Spinal cord (tissue), 10 donors: ENCODE measurements around the gene KIRREL3. TPM values are rescaled to one million over a fixed set of nuclear protein-coding genes. Genes with fewer than 3 reads are reported as not detected.

Source experiments
- DNase-seq, 6 donors: peaks; one replicate each; pipeline versions ENCODE4 v3.0.0 to v3.0.0-alpha.2; 2013 to 2015; ENCODE audit warnings: low spot score in 6 of 6, low read depth in 4 of 6
- H3K27ac ChIP-seq: one replicate; pipeline ENCODE4 v1.5.1; 2013; ENCODE audit warnings: low read depth, low read length, control low read depth
- H3K27me3 ChIP-seq: one replicate; pipeline ENCODE4 v1.6.1; 2013; ENCODE audit warnings: low read length; ENCODE audit not compliant: control insufficient read depth, insufficient read depth
- H3K36me3 ChIP-seq: one replicate; pipeline ENCODE4 v1.6.1; 2013; ENCODE audit warnings: low read length; ENCODE audit not compliant: control insufficient read depth, insufficient read depth
- H3K4me1 ChIP-seq: one replicate; pipeline ENCODE4 v1.6.1; 2013; ENCODE audit warnings: low read length; ENCODE audit not compliant: control insufficient read depth, insufficient read depth
- H3K4me3 ChIP-seq: one replicate; pipeline ENCODE4 v1.5.1; 2013; ENCODE audit warnings: low read depth, low read length, control low read depth
- H3K9me3 ChIP-seq: one replicate; pipeline ENCODE4 v1.6.1; 2013; ENCODE audit warnings: low read length; ENCODE audit not compliant: control insufficient read depth, insufficient read depth
- WGBS: methylation state at CpG from one replicate; pipeline ENCODE4 v1.1.5; 2013; ENCODE audit warnings: missing lambda C conversion rate; ENCODE audit not compliant: insufficient coverage; 5-methylcytosine and 5-hydroxymethylcytosine counted together
- polyA plus RNA-seq, 2 donors: library from polyadenylated mRNA; unstranded; fragments of 120-200 nt; gene quantifications; one replicate each; pipeline ENCODE4 v1.2.1, GENCODE V29; 2013; ENCODE audit not compliant: insufficient read length in 2 of 2
- total RNA-seq, 2 donors: library from RNA; depleted of rRNA in 1 of 2; stranded (reverse); fragments of 120-200 nt in 1 of 2; fragments of >200 nt in 1 of 2; gene quantifications; one replicate each; pipeline versions ENCODE4 v1.2.3 to v1.2.4, GENCODE V29; 2013 to 2014
- donor health status: healthy.

Gene KIRREL3
- total and polyA plus RNA-seq, 4 donors = 10.0 to 58.1 (median 31.7) TPM

DNA sequence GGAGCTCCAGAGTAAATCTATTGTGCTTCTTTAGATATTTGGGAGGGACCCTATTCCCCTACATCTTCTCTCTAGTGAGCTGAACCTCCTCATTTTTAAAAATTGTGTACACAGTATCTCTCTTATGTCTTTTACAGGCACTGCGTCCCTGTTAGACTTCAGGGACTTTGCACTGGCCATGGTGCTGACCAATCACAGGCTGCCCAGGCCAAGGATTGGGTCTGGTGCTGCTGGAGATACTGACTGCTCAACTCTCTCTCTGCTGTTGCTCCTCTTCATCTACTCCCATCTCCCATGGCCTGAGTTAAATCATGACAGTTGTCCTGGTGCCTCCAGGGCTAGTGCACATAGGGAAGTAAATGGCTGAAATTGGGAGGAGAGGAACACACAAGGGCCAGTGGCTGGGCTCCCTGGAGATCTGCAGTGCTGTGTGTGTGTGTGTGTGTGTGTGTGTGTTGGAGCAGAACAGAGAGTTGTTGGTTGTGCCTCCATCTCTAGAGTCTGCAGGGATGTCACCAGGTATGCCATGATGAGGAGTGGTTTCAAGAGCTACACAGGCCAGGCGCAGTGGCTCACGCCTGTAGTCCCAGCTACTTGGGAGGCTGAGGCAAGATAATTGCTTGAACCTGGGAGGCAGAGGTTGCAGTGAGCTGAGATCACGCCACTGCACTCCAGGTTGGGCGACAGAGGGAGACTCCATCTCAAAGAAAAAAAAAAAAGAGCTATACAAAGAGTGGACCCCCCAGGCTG, 489.8 kb downstream of the KIRREL3 start:
- DNase-seq = no peak
- no peak overlapping the region for H3K4me3 ChIP-seq
- H3K27ac ChIP-seq = no peak overlapping the region
- peaks cover 5% of the 10 kb centered on the region for H3K9me3 ChIP-seq
- no peaks in the 10 kb centered on the region for H3K27me3 ChIP-seq
- H3K36me3 ChIP-seq = no peaks in the 10 kb centered on the region
- 91% methylated on average over 3 of the region's 5 CpGs for WGBS
- H3K4me1 ChIP-seq = peaks cover 21% of the 10 kb centered on the region

DNA sequence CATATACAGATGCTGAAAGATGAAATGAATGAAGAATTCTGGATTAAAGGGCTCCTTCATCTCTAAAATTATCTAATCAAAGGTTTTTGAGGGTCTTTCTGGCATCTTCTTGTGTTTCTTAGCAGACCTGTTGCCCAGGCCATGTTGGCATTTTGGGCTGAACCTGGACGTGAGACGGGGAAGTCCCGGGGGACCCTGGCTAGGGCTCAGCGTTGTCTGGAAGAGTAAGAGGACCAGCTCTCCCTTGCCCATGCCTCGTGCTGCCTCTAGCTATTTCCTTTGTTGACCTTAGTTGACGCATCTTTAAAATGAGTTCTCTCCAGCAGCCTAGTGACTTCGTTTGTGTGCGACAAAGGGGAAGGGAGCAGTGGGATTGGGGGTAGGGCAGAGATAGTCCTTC, 492.9 kb downstream of the KIRREL3 start:
- Histone ChIP-seq H3K36me3 (no peaks in the 10 kb centered on the region), H3K9me3 (peaks cover 6% of the 10 kb centered on the region), H3K27me3 (no peaks in the 10 kb centered on the region), H3K4me3 (no peak overlapping the region), H3K27ac (no peak overlapping the region), H3K4me1 (peaks cover 6% of the 10 kb centered on the region)
- DNase-seq = no peak
- 54% methylated on average over 5 of the region's 8 CpGs for WGBS

- Histone ChIP-seq H3K27me3 (peaks cover 3% of the 10 kb centered on the region), H3K4me3 (no peak overlapping the region), H3K9me3 (peaks cover 6% of the 10 kb centered on the region), H3K36me3 (no peaks in the 10 kb centered on the region), H3K27ac (no peak overlapping the region), H3K4me1 (peaks cover 12% of the 10 kb centered on the region)
- no CpG with 5 or more reads among the region's 4 CpGs for WGBS
- DNase-seq = no peak
These were observed 493.8 kb downstream of the KIRREL3 start for GRCh38 chr11:126506789-126507188.

- H3K9me3 ChIP-seq = peaks cover 6% of the 10 kb centered on the region
- H3K27ac ChIP-seq = no peak overlapping the region
- H3K4me3 ChIP-seq = no peak overlapping the region
- no peaks in the 10 kb centered on the region for H3K36me3 ChIP-seq
- no peak for DNase-seq
- peaks cover 3% of the 10 kb centered on the region for H3K27me3 ChIP-seq
- 83% methylated on average over 2 of the region's 5 CpGs for WGBS
- peaks cover 18% of the 10 kb centered on the region for H3K4me1 ChIP-seq
These were observed 497.6 kb downstream of the KIRREL3 start for GRCh38 chr11:126502982-126503381.

GRCh38 chr11:126502159-126502558, 498.4 kb downstream of the KIRREL3 start:
- H3K27ac ChIP-seq = no peak overlapping the region
- WGBS = 54% methylated on average over 2 of the region's 2 CpGs
- H3K4me3 ChIP-seq = no peak overlapping the region
- peaks cover 24% of the 10 kb centered on the region for H3K4me1 ChIP-seq
- peak in 1 of 6 donors; percentile 76 for DNase-seq
- no peaks in the 10 kb centered on the region for H3K36me3 ChIP-seq
- H3K27me3 ChIP-seq = peaks cover 3% of the 10 kb centered on the region
- peaks cover 6% of the 10 kb centered on the region for H3K9me3 ChIP-seq

- Histone ChIP-seq H3K4me3 (no peak overlapping the region), H3K9me3 (peaks cover 4% of the 10 kb centered on the region), H3K36me3 (no peaks in the 10 kb centered on the region), H3K27me3 (peaks cover 3% of the 10 kb centered on the region), H3K4me1 (peaks cover 27% of the 10 kb centered on the region), H3K27ac (no peak overlapping the region)
- WGBS = 87% methylated on average over 4 of the region's 6 CpGs
- no peak for DNase-seq
These were observed 498.9 kb downstream of the KIRREL3 start for GRCh38 chr11:126501641-126502040.

DNA sequence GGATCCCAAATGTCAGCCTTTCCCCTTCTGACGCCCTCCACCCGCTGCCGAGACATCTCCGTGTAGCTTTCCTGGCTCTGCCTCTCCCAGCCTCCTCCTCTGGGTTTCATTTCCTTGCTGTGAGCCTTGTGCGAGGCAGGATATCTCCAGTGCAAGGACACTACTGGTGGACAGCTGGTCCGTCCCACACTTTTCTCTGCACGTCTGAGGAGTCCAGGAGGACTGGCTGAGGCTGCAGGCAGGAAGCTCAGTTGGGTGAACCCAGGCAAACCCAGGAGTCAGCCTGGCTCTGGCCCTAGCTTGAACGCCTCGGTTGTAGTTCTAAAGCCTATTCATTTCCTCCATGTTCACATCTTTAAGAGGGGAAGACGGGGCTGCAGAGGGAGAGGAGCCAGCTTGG, 499.6 kb downstream of the KIRREL3 start:
- DNase-seq = no peak
- no peak overlapping the region for H3K27ac ChIP-seq
- H3K4me1 ChIP-seq = peaks cover 27% of the 10 kb centered on the region
- H3K36me3 ChIP-seq = no peaks in the 10 kb centered on the region
- H3K4me3 ChIP-seq = no peak overlapping the region
- WGBS = 80% methylated on average over 7 of the region's 10 CpGs
- H3K9me3 ChIP-seq = peaks cover 2% of the 10 kb centered on the region
- H3K27me3 ChIP-seq = peaks cover 3% of the 10 kb centered on the region

GRCh38 chr11:126499131-126499752, 501.3 kb downstream of the KIRREL3 start:
- no peak for DNase-seq
- no peaks in the 10 kb centered on the region for H3K9me3 ChIP-seq
- 67% methylated on average over 11 of the region's 19 CpGs for WGBS
- H3K27me3 ChIP-seq = peaks cover 3% of the 10 kb centered on the region
- no peak overlapping the region for H3K4me3 ChIP-seq
- no peak overlapping the region for H3K27ac ChIP-seq
- peaks cover 6% of the 10 kb centered on the region for H3K36me3 ChIP-seq
- peaks cover 27% of the 10 kb centered on the region for H3K4me1 ChIP-seq

- 57% methylated on average over 3 of the region's 9 CpGs for WGBS
- peaks cover 6% of the 10 kb centered on the region for H3K36me3 ChIP-seq
- peaks cover 3% of the 10 kb centered on the region for H3K27me3 ChIP-seq
- peak in 1 of 6 donors; percentile 49 for DNase-seq
- no peak overlapping the region for H3K27ac ChIP-seq
- peaks cover 27% of the 10 kb centered on the region for H3K4me1 ChIP-seq
- H3K4me3 ChIP-seq = no peak overlapping the region
- no peaks in the 10 kb centered on the region for H3K9me3 ChIP-seq
These were observed 502.3 kb downstream of the KIRREL3 start for GRCh38 chr11:126498281-126498680.
